ENCODE data around the gene HMGB4.

DNA sequence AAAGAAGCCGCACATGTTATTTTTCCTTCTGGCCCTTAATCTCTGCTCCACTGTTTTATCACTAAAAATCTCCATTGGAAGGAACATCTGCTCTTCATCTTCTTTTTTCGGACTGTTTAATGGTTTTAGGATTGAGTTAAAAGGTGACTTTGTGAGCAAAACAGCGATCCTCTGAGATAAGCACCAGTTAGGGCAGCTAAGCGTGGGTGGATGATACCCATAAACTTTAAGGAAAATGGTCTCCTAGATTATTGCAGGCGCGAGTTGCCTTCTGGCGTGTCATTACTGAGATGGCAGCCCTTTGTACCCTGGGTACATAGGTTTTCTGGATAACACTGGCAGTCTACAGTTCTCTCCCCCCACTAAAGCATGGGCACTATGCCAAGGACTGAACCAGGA is 44.0 kb upstream of the HMGB4 start:
- TF ChIP-seq, protein P1, sequence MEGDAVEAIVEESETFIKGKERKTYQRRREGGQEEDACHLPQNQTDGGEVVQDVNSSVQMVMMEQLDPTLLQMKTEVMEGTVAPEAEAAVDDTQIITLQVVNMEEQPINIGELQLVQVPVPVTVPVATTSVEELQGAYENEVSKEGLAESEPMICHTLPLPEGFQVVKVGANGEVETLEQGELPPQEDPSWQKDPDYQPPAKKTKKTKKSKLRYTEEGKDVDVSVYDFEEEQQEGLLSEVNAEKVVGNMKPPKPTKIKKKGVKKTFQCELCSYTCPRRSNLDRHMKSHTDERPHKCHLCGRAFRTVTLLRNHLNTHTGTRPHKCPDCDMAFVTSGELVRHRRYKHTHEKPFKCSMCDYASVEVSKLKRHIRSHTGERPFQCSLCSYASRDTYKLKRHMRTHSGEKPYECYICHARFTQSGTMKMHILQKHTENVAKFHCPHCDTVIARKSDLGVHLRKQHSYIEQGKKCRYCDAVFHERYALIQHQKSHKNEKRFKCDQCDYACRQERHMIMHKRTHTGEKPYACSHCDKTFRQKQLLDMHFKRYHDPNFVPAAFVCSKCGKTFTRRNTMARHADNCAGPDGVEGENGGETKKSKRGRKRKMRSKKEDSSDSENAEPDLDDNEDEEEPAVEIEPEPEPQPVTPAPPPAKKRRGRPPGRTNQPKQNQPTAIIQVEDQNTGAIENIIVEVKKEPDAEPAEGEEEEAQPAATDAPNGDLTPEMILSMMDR (conservative IDR thresholded peaks at IDR 0.05), result no peak
- TF ChIP-seq ZFX (IDR thresholded peaks at IDR 0.05), result no peak
